Keratinocyte (primary cell): Measurements from ENCODE around the gene IL4R. TPM values are rescaled to one million over a fixed set of nuclear protein-coding genes. Genes with fewer than 3 reads are reported as not detected.

Experiments
- DNase-seq: peaks from one replicate; pipeline ENCODE4 v3.0.0-alpha.2; 2011; ENCODE audit warnings: low read depth, missing footprints, low spot score
- FAIRE-seq: peaks from 2 replicates; lab custom pipeline; 2011; peaks lifted over from hg19 to GRCh38; lab: Jason Lieb, UNC
- H2AFZ ChIP-seq: 2 replicates; pipeline ENCODE4 v1.6.0; 2012; ENCODE audit warnings: low read length, control low read depth, inconsistent platforms; ENCODE audit not compliant: control insufficient read depth
- H3K27ac ChIP-seq: 2 replicates; pipeline ENCODE4 v1.5.1; 2011; ENCODE audit warnings: low read length; ENCODE audit not compliant: control insufficient read depth, insufficient read depth
- H3K27me3 ChIP-seq: 3 replicates; pipeline ENCODE4 v1.6.0; 2011; ENCODE audit warnings: low read length; ENCODE audit not compliant: control insufficient read depth, insufficient read depth; ENCODE audit errors: extremely low read depth
- H3K36me3 ChIP-seq, 2 experiments: 2 replicates in 1 of 2; 3 replicates in 1 of 2; pipeline ENCODE4 v1.5.1; 2011; ENCODE audit warnings: low read length in 2 of 2, mild to moderate bottlenecking in 1 of 2; ENCODE audit not compliant: control insufficient read depth in 2 of 2, insufficient read depth in 2 of 2; ENCODE audit errors: extremely low read depth in 1 of 2
- H3K4me1 ChIP-seq: 3 replicates; pipeline ENCODE4 v1.5.1; 2011; ENCODE audit warnings: low read length; ENCODE audit not compliant: control insufficient read depth, insufficient read depth; ENCODE audit errors: extremely low read depth
- H3K4me2 ChIP-seq: 3 replicates; pipeline ENCODE4 v1.6.0; 2011; ENCODE audit warnings: low read depth, low read length; ENCODE audit not compliant: control insufficient read depth, insufficient read depth; ENCODE audit errors: extremely low read depth
- H3K4me3 ChIP-seq, 3 experiments: fragments of 200-600 bp in 1 of 3; sonication (generic) in 1 of 3; 2 replicates in 2 of 3; 3 replicates in 1 of 3; pipeline ENCODE4 v1.5.1; 2011 to 2016; ENCODE audit warnings: low read length in 3 of 3, mild to moderate bottlenecking in 3 of 3, control low read depth in 2 of 3, inconsistent platforms in 1 of 3, low read depth in 1 of 3, mixed read lengths in 1 of 3, mixed run types in 1 of 3, moderate library complexity in 1 of 3; ENCODE audit not compliant: control insufficient read depth in 2 of 3, insufficient read depth in 2 of 3; ENCODE audit errors: extremely low read depth in 1 of 3
- H3K79me2 ChIP-seq: 2 replicates; pipeline ENCODE4 v1.6.0; 2012; ENCODE audit warnings: low read length; ENCODE audit not compliant: control insufficient read depth, insufficient read depth
- H3K9ac ChIP-seq: 3 replicates; pipeline ENCODE4 v1.6.0; 2011; ENCODE audit warnings: low read length; ENCODE audit not compliant: control insufficient read depth, insufficient read depth; ENCODE audit errors: extremely low read depth
- H3K9me1 ChIP-seq: 3 replicates; pipeline ENCODE4 v1.6.0; 2011; ENCODE audit warnings: low read length; ENCODE audit not compliant: control insufficient read depth, insufficient read depth; ENCODE audit errors: extremely low read depth
- H3K9me3 ChIP-seq: 2 replicates; pipeline ENCODE4 v1.5.1; 2012; ENCODE audit warnings: low read depth, low read length; ENCODE audit not compliant: control insufficient read depth
- H4K20me1 ChIP-seq: 3 replicates; pipeline ENCODE4 v1.6.0; 2011; ENCODE audit warnings: low read length; ENCODE audit not compliant: control insufficient read depth, insufficient read depth; ENCODE audit errors: extremely low read depth
- EZH2 ChIP-seq: IDR thresholded peaks from one replicate; pipeline ENCODE4 v1.6.1; 2012; ENCODE audit warnings: inconsistent platforms, mild to moderate bottlenecking, low read length, moderate library complexity
- dilution Hi-C: fragments of 300-500 bp; cut with MboI; formaldehyde crosslinking; loops from one replicate; pipeline ENCODE4 v1.7.0; 2020; ENCODE audit warnings: low sequenced_read_pairs; ENCODE audit not compliant: extremely low pct_ligation_motif_present
- polyA plus RNA-seq, 5 experiments: library from polyadenylated mRNA; depleted of rRNA in 3 of 5; stranded (reverse) in 3 of 5; stranded (forward) in 1 of 5; unstranded in 1 of 5; fragments of >200 nt; gene quantifications; 1 replicate in 1 of 5; 2 replicates in 3 of 5; 3 replicates in 1 of 5; pipeline versions ENCODE4 v1.2.1 to v1.2.3, GENCODE V29; 2011 to 2012; ENCODE audit warnings: missing spikeins in 2 of 5, low read depth in 1 of 5, low replicate concordance in 1 of 5
- TF ChIP-seq, protein P1 (sequence below), 3 experiments: IDR thresholded peaks in 1 of 3; conservative IDR thresholded peaks in 1 of 3; optimal IDR thresholded peaks in 1 of 3; 2 replicates in 2 of 3; 3 replicates in 1 of 3; pipeline versions ENCODE3 to v1.5.1; 2011; ENCODE audit warnings: low read length in 3 of 3, mild to moderate bottlenecking in 3 of 3, moderate library complexity in 2 of 3, control low read depth in 1 of 3, inconsistent platforms in 1 of 3; ENCODE audit not compliant: insufficient read depth in 2 of 3; ENCODE audit errors: extremely low read depth in 1 of 3

Gene IL4R
- polyA plus RNA-seq, 1 donor (not counting 4 experiments of a cell fraction or from before 2014, with no cell fraction given), result 60.5 TPM

DNA sequence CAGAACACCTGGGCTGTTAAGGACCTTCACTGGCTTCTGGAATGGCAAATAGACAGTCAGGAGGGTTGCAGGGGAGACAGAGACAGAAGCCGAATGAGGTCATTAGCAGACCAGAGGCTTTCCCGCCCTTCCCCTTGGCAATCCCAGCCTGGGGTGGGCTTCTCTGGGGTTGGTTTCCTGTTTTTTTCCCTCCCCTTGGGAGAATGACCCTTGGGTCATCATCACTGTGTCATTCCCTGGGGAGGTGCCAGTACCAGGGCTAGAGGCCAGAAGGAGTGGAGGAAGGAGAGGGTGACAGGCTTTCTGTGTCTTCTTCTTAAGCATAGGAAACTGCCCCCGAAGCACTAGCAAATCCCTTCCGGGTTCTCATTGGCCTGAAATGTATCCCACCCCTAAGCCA lies 45.3 kb downstream of the IL4R start:
- FAIRE-seq, result no peak
- H3K36me3 ChIP-seq, result peaks cover 50 to 66% of the 10 kb centered on the region in 2 experiments
- H3K27ac ChIP-seq, result no peak overlapping the region

GRCh38 chr16:27359615-27360014 lies 45.8 kb downstream of the IL4R start:
- DNase-seq (no peak), FAIRE-seq (no peak)
- no peak overlapping the region for H3K9ac ChIP-seq
- H2AFZ ChIP-seq, result no peak overlapping the region
- peaks cover under 1% of the 10 kb centered on the region for H4K20me1 ChIP-seq
- dilution Hi-C loops, result no loop called here
- no peaks in the 10 kb centered on the region for H3K9me3 ChIP-seq
- H3K4me1 ChIP-seq, result peaks cover 18% of the 10 kb centered on the region
- H3K27me3 ChIP-seq, result no peaks in the 10 kb centered on the region
- H3K9me1 ChIP-seq, result peaks cover 2% of the 10 kb centered on the region
- H3K4me2 ChIP-seq, result no peak overlapping the region
- H3K36me3 ChIP-seq, result peaks cover 46 to 63% of the 10 kb centered on the region in 2 experiments
- no peak overlapping the region for H3K4me3 ChIP-seq
- H3K79me2 ChIP-seq, result peaks cover 9% of the 10 kb centered on the region
- H3K27ac ChIP-seq, result no peak overlapping the region
- no peak for TF ChIP-seq EZH2
- TF ChIP-seq, protein P1, sequence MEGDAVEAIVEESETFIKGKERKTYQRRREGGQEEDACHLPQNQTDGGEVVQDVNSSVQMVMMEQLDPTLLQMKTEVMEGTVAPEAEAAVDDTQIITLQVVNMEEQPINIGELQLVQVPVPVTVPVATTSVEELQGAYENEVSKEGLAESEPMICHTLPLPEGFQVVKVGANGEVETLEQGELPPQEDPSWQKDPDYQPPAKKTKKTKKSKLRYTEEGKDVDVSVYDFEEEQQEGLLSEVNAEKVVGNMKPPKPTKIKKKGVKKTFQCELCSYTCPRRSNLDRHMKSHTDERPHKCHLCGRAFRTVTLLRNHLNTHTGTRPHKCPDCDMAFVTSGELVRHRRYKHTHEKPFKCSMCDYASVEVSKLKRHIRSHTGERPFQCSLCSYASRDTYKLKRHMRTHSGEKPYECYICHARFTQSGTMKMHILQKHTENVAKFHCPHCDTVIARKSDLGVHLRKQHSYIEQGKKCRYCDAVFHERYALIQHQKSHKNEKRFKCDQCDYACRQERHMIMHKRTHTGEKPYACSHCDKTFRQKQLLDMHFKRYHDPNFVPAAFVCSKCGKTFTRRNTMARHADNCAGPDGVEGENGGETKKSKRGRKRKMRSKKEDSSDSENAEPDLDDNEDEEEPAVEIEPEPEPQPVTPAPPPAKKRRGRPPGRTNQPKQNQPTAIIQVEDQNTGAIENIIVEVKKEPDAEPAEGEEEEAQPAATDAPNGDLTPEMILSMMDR (optimal IDR thresholded peaks at IDR 0.05 in 1 of 3, IDR thresholded peaks at IDR 0.05 in 1 of 3, conservative IDR thresholded peaks at IDR 0.05 in 1 of 3; ENCODE audit: extremely low read depth in 1 of 3, insufficient read depth in 2 of 3, low read length in 3 of 3), result no peak

More for the DNA sequence above, 45.3 kb downstream of the IL4R start:
- TF ChIP-seq EZH2, result no peak
- TF ChIP-seq, protein P1 (optimal IDR thresholded peaks at IDR 0.05 in 1 of 3, IDR thresholded peaks at IDR 0.05 in 1 of 3, conservative IDR thresholded peaks at IDR 0.05 in 1 of 3; ENCODE audit: extremely low read depth in 1 of 3, insufficient read depth in 2 of 3, low read length in 3 of 3), result no peak
- Histone ChIP-seq H3K9ac (no peak overlapping the region), H3K27me3 (no peaks in the 10 kb centered on the region), H3K4me1 (peaks cover 12% of the 10 kb centered on the region), H3K4me2 (no peak overlapping the region), H3K9me3 (no peaks in the 10 kb centered on the region), H3K4me3 (no peak overlapping the region), H3K9me1 (peaks cover 2% of the 10 kb centered on the region), H2AFZ (no peak overlapping the region), H3K79me2 (peaks cover 9% of the 10 kb centered on the region), H4K20me1 (no peaks in the 10 kb centered on the region)
- no peak for DNase-seq
- dilution Hi-C loops, result no loop called here
